HG02981 (cell line): ENCODE data around the gene ZBTB45.

Experiments
- ATAC-seq: cut with Tn5 transposase; IDR thresholded peaks from one replicate; pipeline ENCODE4 v1.9.1; 2021; ENCODE audit warnings: mild to moderate bottlenecking, moderate library complexity; ENCODE audit not compliant: unreplicated experiment

The ZBTB45 gene

DNA sequence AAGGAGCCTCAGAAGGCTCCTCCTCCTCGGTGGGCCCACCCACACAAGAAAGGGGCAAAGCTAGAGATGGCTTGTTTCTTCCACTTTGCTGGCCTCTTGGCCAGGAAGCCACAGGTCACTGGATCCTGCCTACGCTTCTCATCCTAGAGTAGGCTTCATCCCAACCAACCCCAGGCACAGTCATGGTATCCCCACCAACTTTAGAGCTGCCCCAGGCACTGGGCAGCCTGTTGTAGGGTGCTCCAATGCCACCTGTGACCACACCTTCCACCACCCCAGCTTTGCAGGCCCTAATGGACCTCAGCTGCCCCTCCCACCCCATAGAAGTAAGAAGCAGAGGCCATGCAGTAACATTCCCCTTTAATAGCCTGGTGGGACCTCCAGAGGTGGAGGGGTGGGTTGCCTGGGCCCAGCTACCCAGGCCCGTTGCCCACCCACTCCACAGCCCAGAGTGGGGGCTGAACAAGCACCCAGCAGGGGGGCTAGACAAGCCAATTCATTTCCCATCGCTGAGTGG lies 35.8 kb upstream of the ZBTB45 start:
- ATAC-seq: no peak

DNA sequence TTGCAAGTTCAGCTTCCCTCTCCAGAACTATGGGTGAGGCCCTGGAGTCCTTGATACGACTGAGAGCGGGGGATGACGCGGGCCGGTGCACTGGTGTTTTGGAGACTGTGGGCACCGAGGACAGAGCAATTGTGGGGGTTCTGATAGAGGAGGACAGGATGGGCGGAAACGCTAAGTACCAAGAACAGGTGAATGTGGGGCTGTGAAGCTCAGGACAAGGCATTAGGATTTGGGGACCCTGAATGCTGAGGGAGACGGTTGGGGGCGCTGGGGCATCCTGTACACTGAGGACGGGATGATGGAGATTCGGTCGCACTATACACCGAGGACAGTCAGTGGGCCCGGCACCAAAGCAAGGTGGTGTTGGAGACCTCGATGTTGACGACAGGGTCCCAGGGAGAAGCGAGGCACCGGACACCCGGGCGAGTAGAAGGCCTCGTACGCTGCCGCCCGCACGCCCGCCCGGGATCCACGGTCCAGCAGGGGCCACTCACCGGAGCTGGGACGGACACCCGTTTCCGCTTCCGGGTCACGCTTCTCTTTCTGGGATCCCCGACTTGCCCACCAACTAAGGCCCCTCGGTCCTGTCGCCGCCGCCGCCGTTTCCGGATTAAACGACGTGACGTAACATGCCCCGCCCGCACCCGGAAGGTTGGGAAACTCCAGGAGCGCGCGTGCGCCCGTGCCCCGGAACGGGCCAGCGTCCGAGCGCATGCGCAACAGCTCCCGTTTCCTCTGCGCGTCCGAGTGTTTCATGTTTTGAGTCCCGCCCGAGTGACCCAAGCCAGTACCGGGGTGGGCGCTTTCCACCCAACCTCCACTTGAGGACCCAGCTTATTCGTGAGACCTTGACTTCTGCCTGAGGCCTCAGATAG lies 35.1 kb upstream of the ZBTB45 start, which contains the start of gene CHMP2A:
CHMP2A (minus strand) TSS at position 612 of the 875 bp plus-strand sequence. CDS start 893 bp downstream, outside the sequence.
- ATAC-seq: peak; percentile 37

DNA sequence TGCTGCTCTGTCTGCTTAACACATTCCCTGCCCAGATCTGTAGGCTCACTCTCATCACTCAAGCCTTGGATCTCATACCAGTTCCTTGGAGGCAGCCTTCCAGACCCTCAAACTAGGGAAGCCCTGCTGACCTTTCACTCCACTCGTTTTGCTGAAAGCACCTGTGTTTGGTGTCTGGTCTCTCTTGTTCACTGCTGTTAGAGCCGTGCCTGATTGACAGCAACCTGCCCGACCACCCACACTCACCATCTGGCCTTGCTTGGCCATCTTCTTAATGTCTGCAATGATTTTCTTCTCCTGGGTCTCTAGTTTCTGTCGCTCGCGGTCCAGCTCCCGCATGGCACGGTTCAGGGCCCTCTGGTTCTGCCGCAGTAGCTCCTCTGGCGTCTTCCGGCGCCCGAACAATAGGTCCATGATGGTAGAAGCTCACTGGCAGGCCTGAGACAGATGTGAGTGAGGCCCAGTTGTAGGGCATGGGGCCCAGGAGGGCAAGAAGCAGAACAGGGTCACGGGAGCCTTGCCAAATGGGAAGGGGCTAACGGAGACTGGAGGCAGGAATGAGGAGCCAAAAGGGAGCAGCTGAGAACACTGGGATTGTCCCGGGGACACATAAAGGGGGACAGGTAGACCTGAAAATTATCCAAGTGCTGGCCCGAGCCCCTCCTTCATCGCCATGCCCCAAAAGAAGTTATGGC lies 34.3 kb upstream of the ZBTB45 start:
- ATAC-seq: no peak

DNA sequence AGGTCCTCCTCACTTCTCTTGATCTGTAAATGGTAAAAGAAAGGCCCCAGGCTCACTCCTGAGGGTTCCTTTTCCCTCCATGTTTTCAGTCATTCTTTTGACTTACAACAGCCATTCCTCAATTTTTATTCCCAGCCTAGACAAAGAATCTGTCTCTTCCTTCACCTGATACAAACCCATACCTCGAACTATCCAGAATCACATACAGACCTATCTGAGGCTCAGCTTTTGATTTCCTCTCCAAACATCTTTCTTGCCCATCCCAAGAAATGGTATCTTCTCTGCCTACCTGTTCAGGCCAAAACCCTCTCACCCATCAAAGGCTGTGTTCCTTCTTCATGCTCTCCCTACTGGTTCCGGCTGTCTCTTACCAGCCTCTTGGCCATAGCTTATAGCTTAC lies 33.0 kb upstream of the ZBTB45 start:
- ATAC-seq: no peak

DNA sequence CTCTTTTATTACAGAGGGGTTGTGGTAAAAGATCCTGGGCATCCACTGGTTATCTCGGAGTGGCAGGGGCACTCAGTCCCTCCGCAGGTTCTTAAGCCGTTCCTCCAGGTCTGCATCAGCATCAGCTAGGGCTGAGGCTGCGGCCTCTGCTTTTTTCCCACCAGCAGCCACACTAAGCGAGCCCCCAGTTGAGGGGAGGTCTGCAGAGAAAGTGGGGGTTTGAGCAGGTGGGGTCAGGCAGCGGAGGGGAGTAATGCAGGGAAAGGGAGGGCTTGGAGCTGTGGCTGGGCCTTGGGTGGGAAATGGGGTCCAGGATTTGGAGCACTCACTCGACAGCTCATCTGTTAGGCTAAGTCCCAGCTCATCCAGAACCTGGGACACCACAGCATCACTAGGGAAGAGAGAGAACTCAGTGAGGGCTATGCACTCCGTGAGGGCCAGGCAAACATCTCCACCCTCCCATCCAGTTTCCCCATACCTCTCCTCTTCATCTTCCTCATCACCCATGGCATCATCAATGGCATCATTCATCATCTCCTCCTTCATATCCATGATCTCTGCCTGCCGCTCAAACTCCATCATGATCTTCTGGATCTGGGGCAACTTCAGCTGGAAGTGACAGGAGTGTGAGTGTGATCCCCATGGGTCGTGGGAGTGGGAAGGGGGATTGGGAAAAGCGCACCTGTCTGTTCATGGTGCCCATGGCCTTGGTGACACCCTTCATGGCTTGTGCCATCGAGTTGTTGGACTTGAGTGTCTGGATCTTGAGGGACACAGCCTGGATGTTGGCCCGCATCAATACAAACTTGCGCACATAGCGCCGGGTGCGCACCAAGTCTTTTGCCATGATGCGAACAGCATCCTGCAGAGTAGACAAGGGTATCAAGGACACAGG lies 32.2 kb upstream of the ZBTB45 start:
- ATAC-seq: no peak

DNA sequence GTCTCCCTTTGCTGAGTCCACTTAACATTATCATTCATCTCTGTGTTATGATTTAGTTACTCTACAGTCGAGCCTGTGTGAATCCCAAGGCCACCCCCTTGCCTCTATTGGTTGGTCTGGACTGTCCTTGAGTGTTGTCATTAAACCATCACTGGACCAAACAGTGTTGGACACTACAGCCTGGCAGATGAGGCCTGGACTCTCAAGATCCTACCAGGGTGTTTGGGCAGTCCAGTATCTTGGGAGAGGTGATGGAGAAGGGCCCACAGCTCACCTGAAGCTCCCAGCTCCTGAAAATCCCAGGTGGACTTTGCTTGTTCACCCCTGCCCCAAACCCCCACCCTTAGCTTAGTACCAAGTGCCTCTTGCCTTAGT lies 31.5 kb upstream of the ZBTB45 start:
- no peak for ATAC-seq

DNA sequence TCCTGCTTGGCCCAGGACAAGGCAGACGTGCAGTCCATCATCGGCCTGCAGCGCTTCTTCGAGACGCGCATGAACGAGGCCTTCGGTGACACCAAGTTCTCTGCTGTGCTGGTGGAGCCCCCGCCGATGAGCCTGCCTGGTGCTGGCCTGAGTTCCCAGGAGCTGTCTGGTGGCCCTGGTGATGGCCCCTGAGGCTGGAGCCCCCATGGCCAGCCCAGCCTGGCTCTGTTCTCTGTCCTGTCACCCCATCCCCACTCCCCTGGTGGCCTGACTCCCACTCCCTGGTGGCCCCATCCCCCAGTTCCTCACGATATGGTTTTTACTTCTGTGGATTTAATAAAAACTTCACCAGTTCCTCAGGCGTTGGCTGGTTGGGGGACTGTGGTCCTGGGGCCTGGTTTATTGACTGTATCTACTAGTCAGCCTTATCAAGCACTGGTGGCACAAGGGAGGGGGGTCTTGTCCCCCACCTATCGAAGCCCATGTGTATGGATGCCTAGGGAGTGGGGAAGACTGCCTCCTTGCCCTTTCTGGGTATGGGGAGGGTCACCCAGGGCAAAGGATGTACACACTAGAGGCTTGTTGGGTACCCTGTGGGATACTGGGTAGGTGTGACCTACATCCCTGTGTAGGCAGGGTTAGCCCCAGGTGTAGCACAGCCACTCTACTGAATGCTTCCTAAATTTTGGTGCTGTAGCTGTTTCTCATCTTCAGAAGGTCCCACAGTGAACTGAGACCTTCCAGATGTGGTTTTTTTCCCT lies 30.9 kb upstream of the ZBTB45 start:
- no peak for ATAC-seq

DNA sequence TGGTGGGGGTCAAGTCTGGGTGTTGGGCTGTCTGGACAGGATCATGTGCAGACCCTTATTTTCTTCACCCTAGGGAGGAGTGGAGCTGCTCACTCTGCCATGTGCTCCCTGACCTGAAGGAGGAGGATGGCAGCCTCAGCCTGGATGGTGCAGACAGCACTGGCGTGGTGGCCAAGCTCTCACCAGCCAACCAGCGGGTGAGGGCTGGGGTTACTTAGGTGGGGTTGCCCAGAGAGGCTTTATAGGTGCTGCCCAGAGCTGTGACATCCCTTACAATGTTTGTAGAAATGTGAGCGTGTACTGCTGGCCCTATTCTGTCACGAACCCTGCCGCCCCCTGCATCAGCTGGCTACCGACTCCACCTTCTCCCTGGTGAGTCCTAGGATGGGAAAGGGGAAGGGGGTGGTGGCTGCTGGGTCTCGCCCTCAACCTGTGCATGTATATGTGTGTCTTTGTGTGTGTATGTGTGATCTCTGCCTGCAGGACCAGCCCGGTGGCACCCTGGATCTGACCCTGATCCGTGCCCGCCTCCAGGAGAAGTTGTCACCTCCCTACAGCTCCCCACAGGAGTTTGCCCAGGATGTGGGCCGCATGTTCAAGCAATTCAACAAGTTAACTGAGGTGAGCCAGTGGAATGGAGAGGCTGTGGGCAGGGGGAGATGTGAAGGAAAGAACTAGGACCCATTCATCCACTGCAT lies 30.2 kb upstream of the ZBTB45 start:
- no peak for ATAC-seq

DNA sequence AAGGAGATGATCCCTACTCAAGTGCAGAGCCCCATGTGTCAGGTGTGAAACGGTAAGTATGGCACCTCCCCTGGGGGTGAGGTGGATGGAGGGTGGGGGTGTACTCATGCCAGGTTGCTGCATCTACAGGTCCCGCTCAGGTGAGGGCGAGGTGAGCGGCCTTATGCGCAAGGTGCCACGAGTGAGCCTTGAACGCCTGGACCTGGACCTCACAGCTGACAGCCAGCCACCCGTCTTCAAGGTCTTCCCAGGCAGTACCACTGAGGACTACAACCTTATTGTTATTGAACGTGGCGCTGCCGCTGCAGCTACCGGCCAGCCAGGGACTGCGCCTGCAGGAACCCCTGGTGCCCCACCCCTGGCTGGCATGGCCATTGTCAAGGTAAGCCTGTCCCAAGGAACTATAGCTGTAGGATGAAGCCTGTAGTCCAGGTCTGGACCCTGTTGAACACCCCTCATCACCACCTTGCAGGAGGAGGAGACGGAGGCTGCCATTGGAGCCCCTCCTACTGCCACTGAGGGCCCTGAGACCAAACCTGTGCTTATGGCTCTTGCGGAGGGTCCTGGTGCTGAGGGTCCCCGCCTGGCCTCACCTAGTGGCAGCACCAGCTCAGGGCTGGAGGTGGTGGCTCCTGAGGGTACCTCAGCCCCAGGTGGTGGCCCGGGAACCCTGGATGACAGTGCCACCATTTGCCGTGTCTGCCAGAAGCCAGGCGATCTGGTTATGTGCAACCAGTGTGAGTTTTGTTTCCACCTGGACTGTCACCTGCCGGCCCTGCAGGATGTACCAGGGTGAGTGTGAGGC lies 29.5 kb upstream of the ZBTB45 start:
- no peak for ATAC-seq

DNA sequence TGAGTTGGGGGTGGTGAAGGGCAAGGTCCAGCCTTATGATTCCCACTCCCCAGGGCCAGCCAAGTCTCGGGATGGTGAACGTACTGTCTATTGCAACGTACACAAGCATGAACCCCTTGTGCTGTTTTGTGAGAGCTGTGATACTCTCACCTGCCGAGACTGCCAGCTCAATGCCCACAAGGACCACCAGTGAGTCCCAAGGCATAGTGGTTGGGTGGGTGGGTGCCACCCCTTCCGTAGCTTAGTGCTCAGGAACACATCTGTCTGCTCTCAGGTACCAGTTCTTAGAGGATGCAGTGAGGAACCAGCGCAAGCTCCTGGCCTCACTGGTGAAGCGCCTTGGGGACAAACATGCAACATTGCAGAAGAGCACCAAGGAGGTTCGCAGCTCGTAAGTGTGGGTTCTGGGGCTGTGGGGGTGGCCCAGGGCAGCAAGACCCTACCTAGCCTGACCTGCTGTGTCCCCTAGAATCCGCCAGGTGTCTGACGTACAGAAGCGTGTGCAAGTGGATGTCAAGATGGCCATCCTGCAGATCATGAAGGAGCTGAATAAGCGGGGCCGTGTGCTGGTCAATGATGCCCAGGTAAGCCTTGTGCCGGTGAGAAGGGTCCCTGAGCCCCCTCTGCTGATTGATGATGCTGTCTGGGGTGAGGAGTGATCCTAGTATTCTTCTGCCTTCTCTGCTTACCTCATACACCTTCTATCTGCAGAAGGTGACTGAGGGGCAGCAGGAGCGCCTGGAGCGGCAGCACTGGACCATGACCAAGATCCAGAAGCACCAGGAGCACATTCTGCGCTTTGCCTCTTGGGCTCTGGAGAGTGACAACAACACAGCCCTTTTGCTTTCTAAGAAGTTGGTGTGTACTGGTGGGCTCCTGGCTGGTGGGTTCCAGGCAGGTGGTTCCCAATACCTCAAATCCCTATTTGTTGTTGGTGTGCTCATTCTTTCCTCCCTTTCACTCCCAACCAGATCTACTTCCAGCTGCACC lies 28.0 kb upstream of the ZBTB45 start:
- ATAC-seq: no peak

DNA sequence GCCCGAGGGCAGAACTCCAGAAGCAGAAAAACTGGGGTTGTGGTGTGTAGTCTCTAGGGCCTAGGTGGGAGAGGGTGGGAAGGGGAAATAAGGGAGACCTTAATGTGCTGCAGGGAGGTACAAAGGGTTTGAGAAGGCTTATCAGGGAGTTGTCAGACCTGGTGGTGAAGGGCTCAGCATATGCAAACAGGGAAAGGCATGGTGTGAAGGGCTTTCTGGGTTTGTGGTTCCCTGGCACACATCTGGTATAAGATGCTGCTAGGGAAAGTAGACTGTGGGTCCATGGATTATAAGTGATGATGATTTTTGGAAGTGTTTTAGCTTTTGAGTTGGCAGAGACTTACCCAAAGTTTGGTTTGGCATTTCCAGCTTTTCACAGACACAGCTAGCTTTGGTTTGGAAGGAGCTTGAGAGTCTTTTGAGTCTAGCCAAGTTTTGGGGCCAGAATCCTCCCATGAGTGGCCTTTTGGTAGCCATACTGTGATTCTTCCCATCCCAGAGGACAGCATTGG lies 26.5 kb upstream of the ZBTB45 start:
- ATAC-seq: no peak

DNA sequence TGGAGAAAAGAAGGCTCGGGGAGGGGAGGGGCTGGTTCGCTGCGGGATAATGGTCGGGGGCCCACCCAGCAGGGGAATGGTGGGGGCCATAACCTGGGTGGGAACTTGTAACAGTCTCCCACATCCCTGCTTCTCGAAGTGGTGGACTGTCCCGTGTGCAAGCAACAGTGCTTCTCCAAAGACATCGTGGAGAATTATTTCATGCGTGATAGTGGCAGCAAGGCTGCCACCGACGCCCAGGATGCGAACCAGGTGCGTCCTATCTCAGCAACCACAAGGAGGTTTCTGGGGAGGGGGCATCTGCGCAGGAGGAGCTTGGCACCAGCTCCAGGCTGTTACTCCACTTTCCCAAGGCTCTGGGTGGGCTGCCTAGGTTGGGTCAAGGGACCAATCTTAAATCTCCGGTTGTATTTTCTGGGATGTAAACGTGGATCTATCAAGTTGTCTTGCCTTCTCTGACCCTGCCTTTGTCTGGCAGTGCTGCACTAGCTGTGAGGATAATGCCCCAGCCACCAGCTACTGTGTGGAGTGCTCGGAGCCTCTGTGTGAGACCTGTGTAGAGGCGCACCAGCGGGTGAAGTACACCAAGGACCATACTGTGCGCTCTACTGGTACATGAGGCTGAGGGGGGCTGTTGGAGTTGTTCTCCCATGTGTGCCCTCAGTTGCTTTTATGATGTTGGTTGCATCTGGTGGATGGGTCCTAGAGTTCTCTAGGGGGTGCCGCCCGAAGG lies 25.8 kb upstream of the ZBTB45 start:
- ATAC-seq: no peak

DNA sequence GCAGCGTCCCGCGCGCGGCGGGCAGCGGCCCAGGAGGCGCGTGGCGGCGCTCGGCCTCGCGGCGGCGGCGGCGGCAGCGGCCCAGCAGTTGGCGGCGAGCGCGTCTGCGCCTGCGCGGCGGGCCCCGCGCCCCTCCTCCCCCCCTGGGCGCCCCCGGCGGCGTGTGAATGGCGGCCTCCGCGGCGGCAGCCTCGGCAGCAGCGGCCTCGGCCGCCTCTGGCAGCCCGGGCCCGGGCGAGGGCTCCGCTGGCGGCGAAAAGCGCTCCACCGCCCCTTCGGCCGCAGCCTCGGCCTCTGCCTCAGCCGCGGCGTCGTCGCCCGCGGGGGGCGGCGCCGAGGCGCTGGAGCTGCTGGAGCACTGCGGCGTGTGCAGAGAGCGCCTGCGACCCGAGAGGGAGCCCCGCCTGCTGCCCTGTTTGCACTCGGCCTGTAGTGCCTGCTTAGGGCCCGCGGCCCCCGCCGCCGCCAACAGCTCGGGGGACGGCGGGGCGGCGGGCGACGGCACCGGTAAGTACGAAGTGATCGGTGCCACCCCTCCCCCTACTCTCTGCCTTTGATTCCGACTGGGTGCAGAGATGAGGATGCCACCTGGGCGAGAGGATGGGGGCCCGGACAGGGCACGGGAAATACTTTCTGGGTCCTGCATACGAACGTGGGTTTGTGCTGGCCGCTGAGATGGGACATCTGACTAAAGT lies 25.1 kb upstream of the ZBTB45 start:
- peak; percentile 41 for ATAC-seq

DNA sequence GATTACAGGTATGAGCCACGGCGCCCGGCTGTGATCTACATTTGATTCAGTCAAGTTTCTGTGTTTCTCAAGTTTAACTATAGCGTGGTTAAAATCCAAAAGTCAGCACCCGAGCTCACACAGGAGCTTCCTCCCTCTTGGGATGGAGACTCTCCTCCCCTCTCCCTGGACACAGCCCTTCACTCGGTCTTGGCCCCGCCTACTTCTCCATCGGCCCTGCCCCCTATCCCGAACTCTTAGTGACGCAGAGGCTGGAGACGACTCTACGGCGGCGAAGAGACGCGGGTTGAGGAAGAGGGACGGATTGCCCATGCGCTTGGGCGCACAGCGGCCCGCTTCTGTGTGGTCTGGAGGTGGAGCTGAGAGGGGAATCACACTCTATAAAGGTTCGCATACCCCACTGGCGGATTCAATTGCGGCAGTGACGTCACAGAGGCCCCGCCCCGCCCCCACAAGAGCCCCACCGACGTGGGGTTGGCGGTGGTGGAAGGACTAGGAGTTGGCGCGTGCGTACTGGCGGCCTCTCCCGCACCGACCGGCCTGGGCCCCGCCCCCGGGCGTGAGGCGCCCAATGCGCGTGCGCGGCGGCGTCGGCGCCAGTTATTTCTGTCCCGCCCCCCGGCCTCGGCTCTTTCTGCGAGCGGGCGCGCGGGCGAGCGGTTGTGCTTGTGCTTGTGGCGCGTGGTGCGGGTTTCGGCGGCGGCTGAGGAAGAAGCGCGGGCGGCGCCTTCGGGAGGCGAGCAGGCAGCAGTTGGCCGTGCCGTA lies 24.4 kb upstream of the ZBTB45 start, which contains the start of gene TRIM28:
TRIM28 (plus strand) TSS at position 239 of the 765 bp plus-strand sequence. CDS start 694 bp downstream, outside the sequence.
- peak; percentile 78 for ATAC-seq
